Measurements from ENCODE around the gene FOXD2.
"Not testable (repeated sequence)": the region's sequence is repeated elsewhere in the genome, so short reads cannot be mapped to it uniquely, and the experiment has no call there.

The FOXD2 gene

DNA sequence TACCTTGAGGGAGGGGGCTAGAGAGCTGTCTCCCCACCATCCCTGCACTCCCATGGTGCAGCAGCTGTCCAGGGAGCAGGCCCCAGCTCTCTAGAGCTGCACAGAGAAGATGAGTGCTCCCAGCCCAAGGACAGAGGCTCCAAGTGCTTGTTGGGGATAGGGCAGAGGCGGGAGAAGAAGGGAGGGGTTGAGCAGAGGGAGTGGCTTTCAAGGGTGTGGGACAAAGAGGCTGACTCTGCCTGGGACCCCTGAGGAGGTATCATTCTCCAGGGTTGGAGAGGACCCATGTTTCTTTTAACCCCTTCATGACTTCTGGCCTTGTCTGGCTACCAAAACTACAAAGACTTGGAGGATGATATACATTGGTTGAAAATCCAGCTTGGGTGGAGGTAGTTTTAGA is 14.6 kb downstream of the FOXD2 start:
- TF ChIP-seq, protein P1, sequence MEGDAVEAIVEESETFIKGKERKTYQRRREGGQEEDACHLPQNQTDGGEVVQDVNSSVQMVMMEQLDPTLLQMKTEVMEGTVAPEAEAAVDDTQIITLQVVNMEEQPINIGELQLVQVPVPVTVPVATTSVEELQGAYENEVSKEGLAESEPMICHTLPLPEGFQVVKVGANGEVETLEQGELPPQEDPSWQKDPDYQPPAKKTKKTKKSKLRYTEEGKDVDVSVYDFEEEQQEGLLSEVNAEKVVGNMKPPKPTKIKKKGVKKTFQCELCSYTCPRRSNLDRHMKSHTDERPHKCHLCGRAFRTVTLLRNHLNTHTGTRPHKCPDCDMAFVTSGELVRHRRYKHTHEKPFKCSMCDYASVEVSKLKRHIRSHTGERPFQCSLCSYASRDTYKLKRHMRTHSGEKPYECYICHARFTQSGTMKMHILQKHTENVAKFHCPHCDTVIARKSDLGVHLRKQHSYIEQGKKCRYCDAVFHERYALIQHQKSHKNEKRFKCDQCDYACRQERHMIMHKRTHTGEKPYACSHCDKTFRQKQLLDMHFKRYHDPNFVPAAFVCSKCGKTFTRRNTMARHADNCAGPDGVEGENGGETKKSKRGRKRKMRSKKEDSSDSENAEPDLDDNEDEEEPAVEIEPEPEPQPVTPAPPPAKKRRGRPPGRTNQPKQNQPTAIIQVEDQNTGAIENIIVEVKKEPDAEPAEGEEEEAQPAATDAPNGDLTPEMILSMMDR (conservative IDR thresholded peaks at IDR 0.05; ENCODE audit: low read depth, low read length) = no peak
- H3K4me3 ChIP-seq (ENCODE audit: low read depth, low read length) = no peak overlapping the region
- DNase-seq (ENCODE audit: low read depth) = no peak

DNA sequence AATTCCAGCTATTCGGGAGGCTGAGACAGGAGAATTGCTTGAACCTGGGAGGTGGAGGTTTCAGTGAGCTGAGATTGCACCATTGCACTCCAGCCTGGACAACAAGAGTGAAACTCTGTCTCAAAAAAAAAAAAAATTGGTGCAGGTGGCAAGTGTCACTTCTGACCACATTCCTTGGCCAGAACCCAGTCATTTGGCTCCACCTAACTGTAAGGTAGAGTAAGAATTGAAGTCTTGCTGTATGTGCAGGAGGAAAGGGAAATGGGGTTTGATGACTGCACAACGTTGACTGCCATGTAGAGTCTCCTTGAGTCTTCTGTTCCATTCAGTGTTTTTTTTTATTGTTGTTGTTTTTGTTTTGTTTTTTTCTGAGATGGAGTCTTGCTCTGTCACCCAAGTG is 16.1 kb downstream of the FOXD2 start:
- not testable (repeated sequence) for DNase-seq (ENCODE audit: low read depth); H3K4me3 ChIP-seq (ENCODE audit: low read depth, low read length)

DNA sequence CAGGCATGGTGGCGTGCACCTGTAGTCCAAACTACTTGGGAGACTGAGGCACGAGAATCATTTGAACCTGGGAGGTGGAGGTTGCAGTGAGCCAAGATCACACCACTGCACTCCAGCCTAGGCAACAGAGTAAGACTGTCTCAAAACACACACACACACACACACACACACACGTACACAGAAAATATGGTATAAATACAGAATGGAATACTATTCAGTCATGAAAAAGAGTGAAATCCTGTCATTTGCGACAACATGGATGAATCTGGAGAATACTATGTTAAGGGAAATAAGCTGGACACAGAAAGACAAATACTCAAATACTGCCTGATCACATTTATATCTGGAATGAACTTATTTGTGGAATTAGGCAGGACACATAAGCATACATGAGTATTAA is 18.4 kb downstream of the FOXD2 start:
- no peak for DNase-seq (ENCODE audit: low read depth)
- TF ChIP-seq, protein P1 (conservative IDR thresholded peaks at IDR 0.05; ENCODE audit: low read depth, low read length) = no peak
- no peak overlapping the region for H3K4me3 ChIP-seq (ENCODE audit: low read depth, low read length)

DNA sequence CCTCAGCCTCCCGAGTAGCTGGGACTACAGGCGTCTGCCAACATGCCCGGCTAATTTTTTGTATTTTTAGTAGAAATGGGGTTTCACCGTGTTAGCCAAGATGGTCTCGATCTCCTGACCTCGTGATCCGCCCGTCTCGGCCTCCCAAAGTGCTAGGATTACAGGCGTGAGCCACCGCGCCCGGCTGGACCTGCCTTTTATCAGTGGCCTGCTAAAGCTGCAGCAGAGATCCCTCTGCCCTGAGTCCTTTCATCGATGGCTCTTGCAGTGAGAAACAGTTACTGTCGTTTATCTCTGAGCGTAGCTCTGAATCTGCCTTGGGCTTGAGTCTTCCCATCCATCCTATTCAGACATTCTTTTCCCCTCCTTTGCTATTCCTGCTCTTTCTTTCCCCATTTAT is 19.7 kb downstream of the FOXD2 start:
- H3K4me3 ChIP-seq (ENCODE audit: low read depth, low read length); DNase-seq (ENCODE audit: low read depth): not testable (repeated sequence)

DNA sequence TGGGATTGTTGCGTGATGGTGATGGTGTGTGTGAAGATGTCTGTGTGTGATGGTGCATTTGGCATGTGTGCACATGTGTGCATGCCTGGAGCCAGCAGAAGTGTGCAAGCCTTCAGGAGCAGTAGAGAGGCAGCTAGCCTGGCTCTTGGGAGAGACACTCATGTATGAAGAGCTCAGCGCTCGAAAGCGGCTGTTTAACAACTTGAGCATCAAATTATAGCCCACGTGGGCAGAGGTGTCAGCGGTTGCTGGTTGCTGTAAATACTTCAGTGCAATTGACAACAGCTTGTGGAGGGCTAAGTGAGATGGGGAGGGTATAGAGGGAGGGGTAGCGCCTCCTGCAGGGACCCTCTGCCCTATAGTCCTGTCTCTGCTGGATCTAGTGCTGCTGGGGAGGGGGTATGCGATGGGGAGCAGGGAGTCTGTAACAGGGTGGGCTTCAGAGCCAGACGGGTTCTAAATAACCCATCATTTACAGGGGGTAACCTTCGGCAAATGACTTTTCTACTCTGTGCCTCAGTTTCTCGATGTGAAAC is 21.5 kb downstream of the FOXD2 start:
- no peak for DNase-seq (ENCODE audit: low read depth)
- no peak overlapping the region for H3K4me3 ChIP-seq (ENCODE audit: low read depth, low read length)
- TF ChIP-seq, protein P1 (conservative IDR thresholded peaks at IDR 0.05; ENCODE audit: low read depth, low read length) = no peak

DNA sequence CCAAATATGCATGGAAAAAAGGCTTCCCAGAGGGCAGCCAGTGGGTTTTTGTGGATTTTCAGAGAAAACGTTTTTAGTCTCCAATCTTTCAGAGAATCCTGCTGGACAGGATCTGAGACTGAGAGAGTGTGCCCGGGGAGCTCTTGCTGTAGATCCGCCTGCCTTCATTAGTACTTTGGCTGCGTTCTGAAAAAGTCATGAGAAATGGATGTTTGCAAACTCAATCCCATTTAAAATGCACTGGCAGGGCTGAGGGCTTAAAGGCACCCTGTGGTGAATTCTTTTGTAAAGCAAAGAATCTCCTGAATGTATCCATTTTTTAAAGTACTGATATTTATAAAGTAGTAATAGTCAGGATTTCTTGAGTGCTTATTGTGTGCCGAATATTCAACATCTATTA is 22.2 kb downstream of the FOXD2 start:
- TF ChIP-seq, protein P1 (conservative IDR thresholded peaks at IDR 0.05; ENCODE audit: low read depth, low read length) = no peak
- no peak overlapping the region for H3K4me3 ChIP-seq (ENCODE audit: low read depth, low read length)
- peak; percentile 21 for DNase-seq (ENCODE audit: low read depth)

DNA sequence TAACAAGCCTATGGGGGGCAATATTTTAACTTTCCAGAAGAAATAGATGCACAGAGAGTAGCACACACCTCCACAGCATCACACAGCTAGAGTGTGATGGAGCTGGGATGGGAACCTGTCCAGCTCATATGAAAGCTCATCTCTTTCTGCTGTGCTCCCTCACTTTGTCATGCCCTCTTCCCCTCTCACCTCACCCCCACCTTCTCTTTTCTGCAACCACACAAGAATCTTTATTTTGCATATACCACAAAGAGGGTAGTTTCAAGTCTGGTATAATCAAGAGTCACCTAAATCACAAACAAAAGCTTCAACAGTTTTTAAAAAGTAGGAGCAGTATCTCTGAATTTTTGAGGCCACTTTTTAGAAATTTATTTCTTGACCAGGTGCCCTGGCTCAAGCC is 22.6 kb downstream of the FOXD2 start:
- no peak overlapping the region for H3K4me3 ChIP-seq (ENCODE audit: low read depth, low read length)
- no peak for DNase-seq (ENCODE audit: low read depth)
- TF ChIP-seq, protein P1 (conservative IDR thresholded peaks at IDR 0.05; ENCODE audit: low read depth, low read length) = no peak

DNA sequence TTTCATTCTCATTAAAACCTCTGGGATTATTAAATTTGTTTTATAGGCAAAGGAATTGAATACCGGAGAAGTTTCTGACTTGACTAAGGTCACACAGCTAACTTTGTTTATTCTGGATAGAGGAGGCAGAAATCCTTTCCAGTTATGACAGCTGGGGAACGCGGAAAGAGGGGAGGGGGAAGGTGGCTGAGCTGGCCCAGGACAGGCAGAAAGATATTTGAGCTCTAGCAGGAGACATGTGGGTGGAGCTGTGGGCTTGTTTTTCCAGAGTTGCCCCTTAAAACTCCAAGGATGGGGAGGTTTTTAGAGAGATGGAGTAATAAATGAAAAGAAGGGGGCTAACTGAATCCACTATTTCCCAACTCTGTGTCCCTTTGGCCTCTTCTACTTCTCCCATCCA is 27.8 kb downstream of the FOXD2 start:
- peak; percentile 14 for DNase-seq (ENCODE audit: low read depth)
- TF ChIP-seq, protein P1 (conservative IDR thresholded peaks at IDR 0.05; ENCODE audit: low read depth, low read length) = no peak
- no peak overlapping the region for H3K4me3 ChIP-seq (ENCODE audit: low read depth, low read length)

Measured in choroid plexus epithelial cell (primary cell).